A549 (cell line): ENCODE data around the gene DNMT3A.

ENCODE experiments used
- EP300 ChIP-seq, 2 experiments: fragments of >200 bp; sonication (Bioruptor Twin); formaldehyde crosslinking; IDR thresholded peaks; 2 replicates in 1 of 2; 3 replicates in 1 of 2; pipeline ENCODE4 v1.6.1; 2016 to 2017
- ESRRA ChIP-seq: fragments of 150-350 bp; IDR thresholded peaks from 2 replicates; pipeline ENCODE4 v1.6.1; 2014; ENCODE audit warnings: mild to moderate bottlenecking, low read length, borderline replicate concordance
- HDAC2 ChIP-seq: fragments of 200-600 bp; sonication (generic); IDR thresholded peaks from 2 replicates; pipeline ENCODE4 v1.6.1; 2016
- JUN ChIP-seq, 2 experiments: fragments of >200 bp; sonication (Bioruptor Twin); formaldehyde crosslinking; IDR thresholded peaks; 2 replicates in 1 of 2; 3 replicates in 1 of 2; pipeline ENCODE4 v1.6.1; 2016 to 2017
- MAX ChIP-seq: IDR thresholded peaks from 2 replicates; pipeline ENCODE4 v1.6.1; 2012
- PHF8 ChIP-seq: fragments of 200-600 bp; sonication (generic); IDR thresholded peaks from 2 replicates; pipeline ENCODE4 v1.6.1; 2016; ENCODE audit warnings: low read depth, mild to moderate bottlenecking, antibody characterized with exemption, moderate library complexity, borderline replicate concordance
- POLR2A ChIP-seq: IDR thresholded peaks from 2 replicates; pipeline ENCODE4 v1.6.1; 2012; ENCODE audit warnings: mild to moderate bottlenecking, low read length
- POLR2AphosphoS2 ChIP-seq: conservative IDR thresholded peaks from 2 replicates; pipeline ENCODE4 v1.6.1; 2012; ENCODE audit warnings: low read length, improper control_type of control experiment, inconsistent platforms
- RAD21 ChIP-seq, 2 experiments: fragments of >200 bp in 1 of 2; sonication (Bioruptor Twin) in 1 of 2; formaldehyde crosslinking in 1 of 2; IDR thresholded peaks in 1 of 2; conservative IDR thresholded peaks in 1 of 2; 2 replicates in 1 of 2; 3 replicates in 1 of 2; pipeline ENCODE4 v1.6.1; 2012 to 2018; ENCODE audit warnings: inconsistent platforms in 1 of 2
- REST ChIP-seq: fragments of 200-600 bp; sonication (generic); IDR thresholded peaks from 2 replicates; pipeline ENCODE4 v1.6.1; 2016; ENCODE audit warnings: antibody characterized with exemption, mild to moderate bottlenecking, moderate library complexity
- RNF2 ChIP-seq: fragments of 200-600 bp; sonication (generic); IDR thresholded peaks from 2 replicates; pipeline ENCODE4 v1.6.1; 2016; ENCODE audit warnings: low read depth, mild to moderate bottlenecking, antibody characterized with exemption, moderate library complexity, borderline replicate concordance
- ZSCAN20 ChIP-seq: fragments of 250-450 bp; sonication (Bioruptor Pico); IDR thresholded peaks from 2 replicates; pipeline ENCODE4 v1.8.0; 2022; ENCODE audit warnings: mild to moderate bottlenecking, moderate library complexity
- TF ChIP-seq, protein P1 (sequence below): fragments of >200 bp; sonication (Bioruptor Twin); formaldehyde crosslinking; IDR thresholded peaks from 3 replicates; pipeline ENCODE4 v1.5.1; 2016
- TF ChIP-seq, protein P2 (sequence below): fragments of 450-650 bp; IDR thresholded peaks from 2 replicates; pipeline ENCODE4 v1.6.1; 2014; ENCODE audit warnings: antibody characterized with exemption

DNA sequence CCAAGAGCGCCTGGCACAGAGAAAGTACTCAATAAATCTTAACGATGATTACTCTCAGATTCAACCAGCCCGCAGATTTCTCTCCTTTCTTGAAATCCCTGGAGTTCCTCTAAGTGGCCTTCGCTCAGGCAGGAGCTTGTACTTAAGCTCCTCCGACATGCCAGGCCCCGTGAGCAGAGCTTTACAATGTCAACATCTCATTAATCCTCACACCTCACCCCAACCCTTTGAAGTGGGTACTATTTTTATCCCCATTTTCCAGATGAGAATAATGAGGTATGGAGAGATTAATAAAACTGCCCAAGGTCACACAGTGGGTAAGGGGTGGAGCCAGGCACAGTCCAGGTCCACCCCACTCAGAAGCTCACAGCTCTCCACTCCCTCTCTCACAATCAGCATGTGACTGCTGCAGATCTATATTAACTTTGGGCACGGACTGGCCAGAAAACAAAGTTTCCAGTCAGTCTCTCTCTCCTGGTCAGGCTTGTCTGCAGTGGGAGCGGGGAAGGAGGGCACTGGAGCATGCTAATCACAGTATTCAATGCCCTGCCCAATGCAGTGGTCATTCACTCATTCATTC lies 18.0 kb downstream of the DNMT3A start:
- TF ChIP-seq, protein P1, sequence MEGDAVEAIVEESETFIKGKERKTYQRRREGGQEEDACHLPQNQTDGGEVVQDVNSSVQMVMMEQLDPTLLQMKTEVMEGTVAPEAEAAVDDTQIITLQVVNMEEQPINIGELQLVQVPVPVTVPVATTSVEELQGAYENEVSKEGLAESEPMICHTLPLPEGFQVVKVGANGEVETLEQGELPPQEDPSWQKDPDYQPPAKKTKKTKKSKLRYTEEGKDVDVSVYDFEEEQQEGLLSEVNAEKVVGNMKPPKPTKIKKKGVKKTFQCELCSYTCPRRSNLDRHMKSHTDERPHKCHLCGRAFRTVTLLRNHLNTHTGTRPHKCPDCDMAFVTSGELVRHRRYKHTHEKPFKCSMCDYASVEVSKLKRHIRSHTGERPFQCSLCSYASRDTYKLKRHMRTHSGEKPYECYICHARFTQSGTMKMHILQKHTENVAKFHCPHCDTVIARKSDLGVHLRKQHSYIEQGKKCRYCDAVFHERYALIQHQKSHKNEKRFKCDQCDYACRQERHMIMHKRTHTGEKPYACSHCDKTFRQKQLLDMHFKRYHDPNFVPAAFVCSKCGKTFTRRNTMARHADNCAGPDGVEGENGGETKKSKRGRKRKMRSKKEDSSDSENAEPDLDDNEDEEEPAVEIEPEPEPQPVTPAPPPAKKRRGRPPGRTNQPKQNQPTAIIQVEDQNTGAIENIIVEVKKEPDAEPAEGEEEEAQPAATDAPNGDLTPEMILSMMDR = no peak
- TF ChIP-seq REST (no peak), POLR2A (no peak), MAX (no peak), PHF8 (no peak), POLR2AphosphoS2 (no peak), RNF2 (no peak), ESRRA (no peak), EP300 (IDR thresholded peaks at IDR 0.05) (no peak), ZSCAN20 (CRISPR knock-in tag) (no peak), RAD21 (conservative IDR thresholded peaks at IDR 0.05 in 1 of 2, IDR thresholded peaks at IDR 0.05 in 1 of 2) (no peak), JUN (IDR thresholded peaks at IDR 0.05) (no peak), HDAC2 (no peak)
- TF ChIP-seq, protein P2, sequence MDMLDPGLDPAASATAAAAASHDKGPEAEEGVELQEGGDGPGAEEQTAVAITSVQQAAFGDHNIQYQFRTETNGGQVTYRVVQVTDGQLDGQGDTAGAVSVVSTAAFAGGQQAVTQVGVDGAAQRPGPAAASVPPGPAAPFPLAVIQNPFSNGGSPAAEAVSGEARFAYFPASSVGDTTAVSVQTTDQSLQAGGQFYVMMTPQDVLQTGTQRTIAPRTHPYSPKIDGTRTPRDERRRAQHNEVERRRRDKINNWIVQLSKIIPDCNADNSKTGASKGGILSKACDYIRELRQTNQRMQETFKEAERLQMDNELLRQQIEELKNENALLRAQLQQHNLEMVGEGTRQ = no peak
